Prostate gland (tissue), 2 donors: ENCODE results near the gene TFF2. TPM values are rescaled to one million over a fixed set of nuclear protein-coding genes. Genes with fewer than 3 reads are reported as not detected.

Experiments
- DNase-seq: peaks from one replicate; pipeline ENCODE4 v3.0.0-alpha.2; 2019; ENCODE audit warnings: low spot score
- H3K27ac ChIP-seq, 2 donors: fragments of 200-600 bp; sonication (generic); 2 replicates each; pipeline ENCODE4 v1.5.1; 2017 to 2019
- H3K27me3 ChIP-seq: fragments of 200-600 bp; sonication (generic); replicated peaks from 2 replicates; pipeline ENCODE4 v1.5.1; 2019; ENCODE audit not compliant: insufficient read depth
- H3K36me3 ChIP-seq, 2 donors: fragments of 200-600 bp; sonication (generic); 1 replicate in 1 of 2; 2 replicates in 1 of 2; pipeline versions ENCODE4 v1.5.1 to v1.8.1; 2017 to 2019
- H3K4me1 ChIP-seq: fragments of 200-600 bp; sonication (generic); replicated peaks from 2 replicates; pipeline ENCODE4 v1.5.1; 2019
- H3K4me3 ChIP-seq, 2 donors: fragments of 200-600 bp; sonication (generic); 2 replicates each; pipeline ENCODE4 v1.5.1; 2017 to 2019
- H3K9me3 ChIP-seq: fragments of 200-600 bp; sonication (generic); 2 replicates; pipeline ENCODE4 v1.5.1; 2017
- POLR2A ChIP-seq: fragments of 450-650 bp; IDR thresholded peaks from one replicate; pipeline ENCODE4 v1.6.1; 2016; ENCODE audit warnings: antibody characterized with exemption, mild to moderate bottlenecking
- POLR2AphosphoS5 ChIP-seq: sonication (generic); formaldehyde crosslinking; IDR thresholded peaks from one replicate; pipeline ENCODE4 v1.6.1; 2017; ENCODE audit warnings: antibody characterized with exemption
- WGBS: methylation state at CpG from one replicate; pipeline ENCODE4 v1.1.5; 2018; 5-methylcytosine and 5-hydroxymethylcytosine counted together
- intact Hi-C: fragments of 100-400 bp; cut with DNase I; formaldehyde crosslinking; loops from one replicate; pipeline ENCODE4 v1.14.2; 2022
- total RNA-seq, 2 donors: library from RNA; depleted of rRNA; stranded (reverse); fragments of >200 nt; gene quantifications; one replicate each; pipeline ENCODE4 v1.1.0, GENCODE V29; 2016
- TF ChIP-seq, protein P1 (sequence below), 4 experiments: fragments of 200-600 bp in 2 of 4; fragments of 450-650 bp in 2 of 4; sonication (generic) in 2 of 4; IDR thresholded peaks; 1 replicate in 3 of 4; 2 replicates in 1 of 4; pipeline ENCODE4 v1.5.1; 2016 to 2019; ENCODE audit warnings: antibody characterized with exemption in 4 of 4, mild to moderate bottlenecking in 2 of 4, moderate library complexity in 2 of 4

The TFF2 gene
- total RNA-seq, 2 donors from 2014 or later, result not detected

DNA sequence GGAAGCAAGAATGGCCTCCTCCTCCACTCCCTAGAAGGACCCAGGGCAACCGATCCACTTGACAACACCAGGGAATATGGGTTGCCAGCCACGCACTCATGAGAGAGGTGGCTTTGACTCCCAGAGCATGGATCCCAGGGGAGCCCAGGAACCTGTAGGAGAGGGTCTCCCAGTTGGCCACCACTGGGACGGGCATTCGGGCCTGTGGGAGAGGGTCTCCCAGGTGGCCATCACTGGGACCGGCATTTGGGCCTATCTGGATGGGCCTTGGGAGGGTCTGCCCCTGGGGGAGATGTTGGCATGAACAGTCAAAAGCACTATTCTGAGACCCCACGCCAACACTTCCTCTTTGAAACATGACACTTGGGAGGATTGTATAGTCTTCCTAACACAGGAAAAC is 15.0 kb upstream of the TFF2 start:
- H3K4me1 ChIP-seq, result no peaks in the 10 kb centered on the region
- no peak for TF ChIP-seq POLR2A
- no peak for TF ChIP-seq POLR2AphosphoS5
- TF ChIP-seq, protein P1, sequence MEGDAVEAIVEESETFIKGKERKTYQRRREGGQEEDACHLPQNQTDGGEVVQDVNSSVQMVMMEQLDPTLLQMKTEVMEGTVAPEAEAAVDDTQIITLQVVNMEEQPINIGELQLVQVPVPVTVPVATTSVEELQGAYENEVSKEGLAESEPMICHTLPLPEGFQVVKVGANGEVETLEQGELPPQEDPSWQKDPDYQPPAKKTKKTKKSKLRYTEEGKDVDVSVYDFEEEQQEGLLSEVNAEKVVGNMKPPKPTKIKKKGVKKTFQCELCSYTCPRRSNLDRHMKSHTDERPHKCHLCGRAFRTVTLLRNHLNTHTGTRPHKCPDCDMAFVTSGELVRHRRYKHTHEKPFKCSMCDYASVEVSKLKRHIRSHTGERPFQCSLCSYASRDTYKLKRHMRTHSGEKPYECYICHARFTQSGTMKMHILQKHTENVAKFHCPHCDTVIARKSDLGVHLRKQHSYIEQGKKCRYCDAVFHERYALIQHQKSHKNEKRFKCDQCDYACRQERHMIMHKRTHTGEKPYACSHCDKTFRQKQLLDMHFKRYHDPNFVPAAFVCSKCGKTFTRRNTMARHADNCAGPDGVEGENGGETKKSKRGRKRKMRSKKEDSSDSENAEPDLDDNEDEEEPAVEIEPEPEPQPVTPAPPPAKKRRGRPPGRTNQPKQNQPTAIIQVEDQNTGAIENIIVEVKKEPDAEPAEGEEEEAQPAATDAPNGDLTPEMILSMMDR (IDR thresholded peaks at IDR 0.05), result no peak
- intact Hi-C loops, result no loop called here
- no peak overlapping the region for H3K4me3 ChIP-seq
- no peaks in the 10 kb centered on the region for H3K36me3 ChIP-seq
- 80% methylated on average over 6 of the region's 6 CpGs for WGBS
- H3K27me3 ChIP-seq, result no peaks in the 10 kb centered on the region
- H3K27ac ChIP-seq, result no peak overlapping the region
- no peak for DNase-seq
- H3K9me3 ChIP-seq, result no peaks in the 10 kb centered on the region

GRCh38 chr21:42364304-42364865 is 13.6 kb upstream of the TFF2 start:
- no peak for DNase-seq
- no peak overlapping the region for H3K4me3 ChIP-seq
- intact Hi-C loops, result no loop called here
- no peaks in the 10 kb centered on the region for H3K27me3 ChIP-seq
- TF ChIP-seq, protein P1 (IDR thresholded peaks at IDR 0.05), result no peak
- no peak for TF ChIP-seq POLR2A
- no peaks in the 10 kb centered on the region for H3K9me3 ChIP-seq
- H3K27ac ChIP-seq, result no peak overlapping the region
- 82% methylated on average over 13 of the region's 13 CpGs for WGBS
- H3K4me1 ChIP-seq, result no peaks in the 10 kb centered on the region
- no peaks in the 10 kb centered on the region for H3K36me3 ChIP-seq

GRCh38 chr21:42363312-42363711 is 12.5 kb upstream of the TFF2 start:
- DNase-seq, result no peak
- WGBS, result 52% methylated on average over 8 of the region's 8 CpGs

GRCh38 chr21:42362700-42363099 is 11.9 kb upstream of the TFF2 start:
- WGBS, result 65% methylated on average over 9 of the region's 9 CpGs
- DNase-seq, result no peak
- intact Hi-C loops, result no loop called here
- TF ChIP-seq POLR2AphosphoS5 (no peak), POLR2A (no peak)
- TF ChIP-seq, protein P1 (IDR thresholded peaks at IDR 0.05), result no peak
- Histone ChIP-seq H3K4me3 (no peak overlapping the region), H3K27me3 (no peaks in the 10 kb centered on the region), H3K36me3 (no peaks in the 10 kb centered on the region), H3K27ac (no peak overlapping the region), H3K9me3 (no peaks in the 10 kb centered on the region), H3K4me1 (no peaks in the 10 kb centered on the region)

More at GRCh38 chr21:42363312-42363711, 12.5 kb upstream of the TFF2 start:
- intact Hi-C loops, result no loop called here
- no peaks in the 10 kb centered on the region for H3K36me3 ChIP-seq
- H3K9me3 ChIP-seq, result no peaks in the 10 kb centered on the region
- H3K4me1 ChIP-seq, result no peaks in the 10 kb centered on the region
- no peak overlapping the region for H3K4me3 ChIP-seq
- TF ChIP-seq POLR2AphosphoS5 (no peak), POLR2A (no peak)
- TF ChIP-seq, protein P1 (IDR thresholded peaks at IDR 0.05), result no peak
- H3K27me3 ChIP-seq, result no peaks in the 10 kb centered on the region
- H3K27ac ChIP-seq, result no peak overlapping the region

DNA sequence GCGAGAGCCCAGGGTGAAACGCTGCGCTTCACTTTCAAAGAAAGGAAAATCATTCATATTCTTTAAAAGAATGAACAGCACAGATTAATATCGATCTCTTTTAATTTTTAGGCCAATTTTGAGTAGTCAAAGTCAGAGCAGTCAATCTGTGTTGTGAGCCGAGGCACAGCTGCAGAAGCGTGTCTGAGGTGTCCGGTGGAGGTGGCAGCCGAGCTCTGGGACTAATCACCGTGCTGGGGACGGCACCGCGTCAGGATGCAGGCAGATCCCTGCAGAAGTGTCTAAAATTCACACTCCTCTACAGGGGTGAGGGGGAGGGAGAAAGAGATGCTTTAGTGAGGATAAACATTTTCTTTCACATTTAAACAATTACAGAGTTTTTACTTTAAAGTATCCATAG is 11.4 kb upstream of the TFF2 start:
- Histone ChIP-seq H3K4me3 (no peak overlapping the region), H3K27me3 (no peaks in the 10 kb centered on the region), H3K36me3 (no peaks in the 10 kb centered on the region), H3K27ac (no peak overlapping the region), H3K4me1 (no peaks in the 10 kb centered on the region), H3K9me3 (no peaks in the 10 kb centered on the region)
- no peak for DNase-seq
- WGBS, result 76% methylated on average over 12 of the region's 12 CpGs
- TF ChIP-seq POLR2A, result no peak
- no peak for TF ChIP-seq POLR2AphosphoS5
- TF ChIP-seq, protein P1 (IDR thresholded peaks at IDR 0.05), result no peak
- intact Hi-C loops, result no loop called here
